C4-2B (cell line): ENCODE results near the gene AMPH.

Experiments
- ZFX ChIP-seq: fragments of 450-650 bp; IDR thresholded peaks from 2 replicates; pipeline ENCODE4 v1.6.1; 2017
- TF ChIP-seq, protein P1 (sequence below): fragments of 450-650 bp; conservative IDR thresholded peaks from 2 replicates; pipeline ENCODE4 v1.5.1; 2017; ENCODE audit warnings: mild to moderate bottlenecking

DNA sequence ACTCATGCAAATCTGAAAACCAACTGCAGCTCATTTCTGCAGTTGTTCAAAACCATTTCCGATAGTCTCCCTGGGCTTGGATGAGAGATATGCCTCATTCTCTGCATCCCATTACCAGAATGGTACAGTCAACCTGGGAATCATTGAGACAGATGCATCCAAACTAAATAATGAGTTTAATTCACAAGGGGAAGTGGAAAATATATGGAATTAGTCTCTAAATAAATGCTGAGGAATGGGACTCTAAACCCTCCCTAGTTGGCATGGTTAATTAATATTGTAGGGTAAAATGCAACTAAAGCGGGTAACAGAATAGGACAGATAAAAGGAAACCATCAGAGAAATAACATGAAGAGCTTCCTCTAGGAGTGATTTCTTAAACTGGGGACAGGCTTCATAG, 118.9 kb downstream of the AMPH start:
- TF ChIP-seq, protein P1, sequence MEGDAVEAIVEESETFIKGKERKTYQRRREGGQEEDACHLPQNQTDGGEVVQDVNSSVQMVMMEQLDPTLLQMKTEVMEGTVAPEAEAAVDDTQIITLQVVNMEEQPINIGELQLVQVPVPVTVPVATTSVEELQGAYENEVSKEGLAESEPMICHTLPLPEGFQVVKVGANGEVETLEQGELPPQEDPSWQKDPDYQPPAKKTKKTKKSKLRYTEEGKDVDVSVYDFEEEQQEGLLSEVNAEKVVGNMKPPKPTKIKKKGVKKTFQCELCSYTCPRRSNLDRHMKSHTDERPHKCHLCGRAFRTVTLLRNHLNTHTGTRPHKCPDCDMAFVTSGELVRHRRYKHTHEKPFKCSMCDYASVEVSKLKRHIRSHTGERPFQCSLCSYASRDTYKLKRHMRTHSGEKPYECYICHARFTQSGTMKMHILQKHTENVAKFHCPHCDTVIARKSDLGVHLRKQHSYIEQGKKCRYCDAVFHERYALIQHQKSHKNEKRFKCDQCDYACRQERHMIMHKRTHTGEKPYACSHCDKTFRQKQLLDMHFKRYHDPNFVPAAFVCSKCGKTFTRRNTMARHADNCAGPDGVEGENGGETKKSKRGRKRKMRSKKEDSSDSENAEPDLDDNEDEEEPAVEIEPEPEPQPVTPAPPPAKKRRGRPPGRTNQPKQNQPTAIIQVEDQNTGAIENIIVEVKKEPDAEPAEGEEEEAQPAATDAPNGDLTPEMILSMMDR = no peak
- no peak for TF ChIP-seq ZFX
